Thymus (tissue), 11 donors: ENCODE data around the gene GDAP1L1. TPM values are rescaled to one million over a fixed set of nuclear protein-coding genes. Genes with fewer than 3 reads are reported as not detected.
"Not testable (repeated sequence)": the region's sequence is repeated elsewhere in the genome, so short reads cannot be mapped to it uniquely, and the experiment has no call there.

Experiments
- DNase-seq, 9 donors: peaks; one replicate each; pipeline ENCODE4 v3.0.0-alpha.2; 2013; ENCODE audit warnings: low spot score in 9 of 9, low read depth in 6 of 9, missing footprints in 1 of 9
- H3K27ac ChIP-seq, 2 donors: one replicate each; pipeline ENCODE4 v1.5.1; 2013; ENCODE audit warnings: control low read depth in 1 of 2, low read depth in 1 of 2, low read length in 1 of 2, mild to moderate bottlenecking in 1 of 2, moderate library complexity in 1 of 2
- H3K27me3 ChIP-seq, 2 donors: one replicate each; pipeline ENCODE4 v1.5.1; 2013; ENCODE audit warnings: low read length in 1 of 2; ENCODE audit not compliant: control insufficient read depth in 2 of 2, insufficient read depth in 1 of 2
- H3K36me3 ChIP-seq, 2 donors: one replicate each; pipeline ENCODE4 v1.5.1; 2013; ENCODE audit warnings: low read length in 1 of 2, mild to moderate bottlenecking in 1 of 2, moderate library complexity in 1 of 2; ENCODE audit not compliant: control insufficient read depth in 2 of 2, insufficient read depth in 2 of 2
- H3K4me1 ChIP-seq, 2 donors: one replicate each; pipeline ENCODE4 v1.5.1; 2013; ENCODE audit warnings: low read length in 2 of 2; ENCODE audit not compliant: control insufficient read depth in 2 of 2, insufficient read depth in 2 of 2
- H3K4me3 ChIP-seq, 2 donors: one replicate each; pipeline ENCODE4 v1.5.1; 2013; ENCODE audit warnings: low read length in 2 of 2, control low read depth in 1 of 2, mild to moderate bottlenecking in 1 of 2
- H3K9me3 ChIP-seq, 2 donors: one replicate each; pipeline ENCODE4 v1.5.1; 2013; ENCODE audit warnings: low read length in 1 of 2, mild to moderate bottlenecking in 1 of 2; ENCODE audit not compliant: control insufficient read depth in 2 of 2, insufficient read depth in 1 of 2
- WGBS: extraction: QIAGEN DNeasy Blood & Tissue Kit; methylation state at CpG from one replicate; pipeline ENCODE4 v1.1.7; 2013; 5-methylcytosine and 5-hydroxymethylcytosine counted together
- polyA plus RNA-seq: library from polyadenylated mRNA; stranded (reverse); fragments of 200-250 nt; gene quantifications from one replicate; pipeline ENCODE4 v1.2.3, GENCODE V29; 2013
- total RNA-seq: library from RNA; stranded (reverse); fragments of 120-200 nt; gene quantifications from one replicate; pipeline ENCODE4 v1.2.4, GENCODE V29; 2013
- donor health status: healthy.

GDAP1L1 gene
- total and polyA plus RNA-seq, 2 donors = under 0.01 to 0.09 TPM

- Histone ChIP-seq H3K27ac (no peak overlapping the region), H3K9me3 (no peaks in the 10 kb centered on the region), H3K4me3 (no peak overlapping the region), H3K36me3 (no peaks in the 10 kb centered on the region), H3K4me1 (no peaks in the 10 kb centered on the region), H3K27me3 (no peaks in the 10 kb centered on the region)
- no peak for DNase-seq
- 98% methylated on average over 2 of the region's 2 CpGs for whole genome bisulfite sequencing
Observed at GRCh38 chr20:44280387-44280786, 33.3 kb downstream of the GDAP1L1 start.

DNA sequence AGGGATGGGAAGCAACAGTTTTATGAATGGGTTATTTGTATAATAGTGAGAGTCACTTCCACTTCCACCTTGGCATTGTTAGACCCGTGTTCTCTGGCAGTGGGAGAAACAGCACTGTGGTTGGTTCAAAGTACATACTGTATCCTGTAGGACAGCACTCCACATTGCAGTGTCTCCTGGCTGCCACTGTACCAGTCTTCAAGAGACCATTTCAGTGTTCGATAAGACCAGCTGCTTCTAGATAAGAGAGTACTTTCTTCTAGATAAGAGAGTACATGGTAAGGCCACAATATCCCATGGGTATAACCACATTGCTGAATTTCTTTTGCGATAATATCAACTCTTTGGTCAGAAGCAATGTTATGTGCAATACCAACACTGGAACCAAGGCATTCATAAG, 35.1 kb downstream of the GDAP1L1 start:
- WGBS = 85% methylated on average over 3 of the region's 3 CpGs
- Histone ChIP-seq H3K27me3 (no peaks in the 10 kb centered on the region), H3K36me3 (no peaks in the 10 kb centered on the region), H3K4me3 (no peak overlapping the region), H3K4me1 (no peaks in the 10 kb centered on the region), H3K9me3 (no peaks in the 10 kb centered on the region), H3K27ac (no peak overlapping the region)
- no peak for DNase-seq

DNA sequence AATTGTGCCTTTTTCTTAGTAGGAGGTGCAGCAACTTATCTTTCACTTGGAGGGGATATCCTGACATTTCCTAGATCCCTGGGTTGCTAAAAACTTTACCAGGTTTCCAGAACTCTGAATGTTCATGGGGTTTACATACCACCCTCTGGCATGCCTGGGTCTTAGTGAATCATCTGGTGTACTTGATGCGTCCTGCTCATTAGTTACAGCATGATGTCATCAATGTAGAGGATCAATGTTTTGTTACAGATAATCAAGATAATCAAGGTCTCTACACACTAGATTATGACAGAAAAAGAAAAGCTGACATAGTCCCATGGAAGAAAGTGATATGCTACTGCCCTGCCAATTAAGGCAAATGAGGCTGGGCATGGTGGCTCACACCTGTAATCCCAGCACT, 36.9 kb downstream of the GDAP1L1 start:
- no peaks in the 10 kb centered on the region for H3K4me1 ChIP-seq
- no peak overlapping the region for H3K4me3 ChIP-seq
- no peaks in the 10 kb centered on the region for H3K9me3 ChIP-seq
- whole genome bisulfite sequencing = 91% methylated on average over 1 of the region's 1 CpG
- no peaks in the 10 kb centered on the region for H3K27me3 ChIP-seq
- no peak for DNase-seq
- H3K36me3 ChIP-seq = no peaks in the 10 kb centered on the region
- no peak overlapping the region for H3K27ac ChIP-seq

- no peaks in the 10 kb centered on the region for H3K4me1 ChIP-seq
- no peaks in the 10 kb centered on the region for H3K36me3 ChIP-seq
- WGBS = 84% methylated on average over 5 of the region's 5 CpGs
- no peak for DNase-seq
- H3K27ac ChIP-seq = no peak overlapping the region
- H3K9me3 ChIP-seq = no peaks in the 10 kb centered on the region
- no peak overlapping the region for H3K4me3 ChIP-seq
- no peaks in the 10 kb centered on the region for H3K27me3 ChIP-seq
Observed at GRCh38 chr20:44287272-44288097, 40.4 kb downstream of the GDAP1L1 start.

GRCh38 chr20:44288252-44288651, 41.1 kb downstream of the GDAP1L1 start:
- H3K36me3 ChIP-seq = no peaks in the 10 kb centered on the region
- H3K4me1 ChIP-seq = no peaks in the 10 kb centered on the region
- no peak overlapping the region for H3K27ac ChIP-seq
- no peak for DNase-seq
- H3K27me3 ChIP-seq = no peaks in the 10 kb centered on the region
- 99% methylated on average over 3 of the region's 3 CpGs for WGBS
- H3K4me3 ChIP-seq = no peak overlapping the region
- H3K9me3 ChIP-seq = no peaks in the 10 kb centered on the region

GRCh38 chr20:44291754-44292153, 44.6 kb downstream of the GDAP1L1 start:
- Histone ChIP-seq H3K4me3 (no peak overlapping the region), H3K9me3 (no peaks in the 10 kb centered on the region), H3K27ac (no peak overlapping the region), H3K27me3 (no peaks in the 10 kb centered on the region), H3K4me1 (no peaks in the 10 kb centered on the region), H3K36me3 (no peaks in the 10 kb centered on the region)
- WGBS = 96% methylated on average over 7 of the region's 7 CpGs
- no peak for DNase-seq

GRCh38 chr20:44296011-44296410, 48.9 kb downstream of the GDAP1L1 start:
- DNase-seq = no peak
- WGBS = 84% methylated on average over 7 of the region's 7 CpGs
- no peak overlapping the region for H3K4me3 ChIP-seq
- no peak overlapping the region for H3K27ac ChIP-seq
- H3K27me3 ChIP-seq = no peaks in the 10 kb centered on the region
- no peaks in the 10 kb centered on the region for H3K9me3 ChIP-seq
- no peaks in the 10 kb centered on the region for H3K4me1 ChIP-seq
- H3K36me3 ChIP-seq = no peaks in the 10 kb centered on the region

DNA sequence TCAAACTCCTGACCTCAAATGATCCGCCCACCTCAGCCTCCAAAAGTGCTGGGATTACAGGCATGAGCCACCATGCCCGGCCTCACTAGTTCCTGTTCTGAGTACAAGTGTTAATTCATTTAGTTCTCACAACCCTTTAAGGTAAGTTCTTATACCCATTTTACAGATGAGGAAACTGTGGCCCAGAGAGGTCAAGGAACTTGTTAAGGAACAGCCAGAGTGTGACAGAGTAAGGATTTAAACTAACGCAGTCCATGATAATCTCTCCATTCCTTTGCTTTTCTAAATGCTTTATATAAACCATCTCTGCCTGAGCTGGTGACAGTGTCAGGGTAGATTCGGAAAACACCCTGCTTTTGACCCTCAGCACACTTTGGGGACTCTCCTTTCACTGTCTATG, 50.6 kb downstream of the GDAP1L1 start:
- 96% methylated on average over 4 of the region's 4 CpGs for WGBS
- H3K9me3 ChIP-seq = no peaks in the 10 kb centered on the region

DNA sequence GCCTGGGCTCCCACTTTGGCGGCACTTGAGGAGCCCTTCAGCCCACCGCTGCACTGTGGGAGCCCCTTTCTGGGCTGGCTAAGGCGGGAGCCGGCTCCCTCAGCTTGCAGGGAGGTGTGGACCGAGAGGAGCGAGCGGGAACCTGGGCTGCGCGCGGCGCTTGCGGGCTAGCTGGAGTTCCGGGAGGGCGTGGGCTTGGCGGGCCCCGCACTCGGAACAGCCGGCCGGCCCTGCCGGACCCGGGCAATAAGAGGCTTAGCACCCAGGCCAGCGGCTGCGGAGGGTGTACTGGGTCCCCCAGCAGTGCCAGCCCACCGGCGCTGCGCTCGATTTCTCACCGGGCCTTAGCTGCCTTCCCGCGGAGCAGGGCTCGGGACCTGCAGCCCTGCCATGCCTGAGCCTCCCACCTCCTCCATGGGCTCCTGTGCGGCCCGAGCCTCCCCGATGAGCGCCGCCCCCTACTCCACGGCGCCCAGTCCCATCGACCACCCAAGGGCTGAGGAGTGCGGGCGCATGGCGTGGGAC, 52.0 kb downstream of the GDAP1L1 start:
- H3K9me3 ChIP-seq, H3K4me1 ChIP-seq, H3K36me3 ChIP-seq, H3K27ac ChIP-seq, DNase-seq, H3K4me3 ChIP-seq, H3K27me3 ChIP-seq: not testable (repeated sequence)
- 98% methylated on average over 42 of the region's 42 CpGs for WGBS

More for the DNA sequence above, 50.6 kb downstream of the GDAP1L1 start:
- Histone ChIP-seq H3K27ac (no peak overlapping the region), H3K4me3 (no peak overlapping the region), H3K27me3 (no peaks in the 10 kb centered on the region), H3K36me3 (no peaks in the 10 kb centered on the region), H3K4me1 (no peaks in the 10 kb centered on the region)
- no peak for DNase-seq
